Measurements from ENCODE around the gene DOCK6.

The DOCK6 gene

GRCh38 chr19:11221082-11221598, 41.2 kb downstream of the DOCK6 start:
- H3K4me1 ChIP-seq (ENCODE audit: insufficient read depth, low read length) = no peaks in the 10 kb centered on the region
- peaks cover 42% of the 10 kb centered on the region for H3K36me3 ChIP-seq (ENCODE audit: insufficient read depth, low read length)
- H3K9me3 ChIP-seq (ENCODE audit: low read length) = peaks cover 18% of the 10 kb centered on the region
- H2AFZ ChIP-seq (ENCODE audit: low read depth, low read length) = no peak overlapping the region
- no peaks in the 10 kb centered on the region for H3K27me3 ChIP-seq (ENCODE audit: insufficient read depth, low read length)
- no peak overlapping the region for H3K4me3 ChIP-seq (ENCODE audit: low read length)

GRCh38 chr19:11214387-11214786, 47.9 kb downstream of the DOCK6 start:
- Histone ChIP-seq H3K4me1 (ENCODE audit: insufficient read depth, low read length) (no peaks in the 10 kb centered on the region), H3K9me3 (ENCODE audit: low read length) (no peaks in the 10 kb centered on the region), H3K4me3 (ENCODE audit: low read length) (no peak overlapping the region), H3K36me3 (ENCODE audit: insufficient read depth, low read length) (peaks cover 28% of the 10 kb centered on the region), H3K27me3 (ENCODE audit: insufficient read depth, low read length) (no peaks in the 10 kb centered on the region), H2AFZ (ENCODE audit: low read depth, low read length) (no peak overlapping the region)

DNA sequence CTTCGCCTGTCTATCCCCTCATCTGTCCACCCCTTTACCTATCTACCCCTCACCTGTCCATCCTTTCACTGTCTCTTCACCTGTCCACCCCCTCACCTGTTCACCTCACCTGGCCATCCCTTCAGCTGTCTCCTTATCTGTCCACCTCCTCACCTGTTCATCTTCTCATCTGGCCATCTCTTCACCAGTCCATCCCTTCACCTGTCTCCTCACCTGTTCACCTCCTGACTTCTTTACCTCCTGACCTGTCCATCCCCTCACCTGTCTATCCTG, 51.7 kb downstream of the DOCK6 start:
- no peaks in the 10 kb centered on the region for H3K9me3 ChIP-seq (ENCODE audit: low read length)
- H3K4me3 ChIP-seq (ENCODE audit: low read length) = no peak overlapping the region
- no peak overlapping the region for H2AFZ ChIP-seq (ENCODE audit: low read depth, low read length)
- H3K4me1 ChIP-seq (ENCODE audit: insufficient read depth, low read length) = no peaks in the 10 kb centered on the region
- peaks cover 20% of the 10 kb centered on the region for H3K36me3 ChIP-seq (ENCODE audit: insufficient read depth, low read length)
- H3K27me3 ChIP-seq (ENCODE audit: insufficient read depth, low read length) = no peaks in the 10 kb centered on the region

- H3K27me3 ChIP-seq (ENCODE audit: insufficient read depth, low read length) = no peaks in the 10 kb centered on the region
- H3K36me3 ChIP-seq (ENCODE audit: insufficient read depth, low read length) = peaks cover 16% of the 10 kb centered on the region
- H3K4me1 ChIP-seq (ENCODE audit: insufficient read depth, low read length) = no peaks in the 10 kb centered on the region
- no peaks in the 10 kb centered on the region for H3K9me3 ChIP-seq (ENCODE audit: low read length)
- H3K4me3 ChIP-seq (ENCODE audit: low read length) = no peak overlapping the region
- H2AFZ ChIP-seq (ENCODE audit: low read depth, low read length) = no peak overlapping the region
Observed at GRCh38 chr19:11209839-11210655, 52.3 kb downstream of the DOCK6 start.

- no peak overlapping the region for H2AFZ ChIP-seq (ENCODE audit: low read depth, low read length)
- peaks cover 9% of the 10 kb centered on the region for H3K36me3 ChIP-seq (ENCODE audit: insufficient read depth, low read length)
- no peak overlapping the region for H3K4me3 ChIP-seq (ENCODE audit: low read length)
- H3K9me3 ChIP-seq (ENCODE audit: low read length) = no peaks in the 10 kb centered on the region
- no peaks in the 10 kb centered on the region for H3K4me1 ChIP-seq (ENCODE audit: insufficient read depth, low read length)
- no peaks in the 10 kb centered on the region for H3K27me3 ChIP-seq (ENCODE audit: insufficient read depth, low read length)
Observed at GRCh38 chr19:11208561-11209471, 53.5 kb downstream of the DOCK6 start.

DNA sequence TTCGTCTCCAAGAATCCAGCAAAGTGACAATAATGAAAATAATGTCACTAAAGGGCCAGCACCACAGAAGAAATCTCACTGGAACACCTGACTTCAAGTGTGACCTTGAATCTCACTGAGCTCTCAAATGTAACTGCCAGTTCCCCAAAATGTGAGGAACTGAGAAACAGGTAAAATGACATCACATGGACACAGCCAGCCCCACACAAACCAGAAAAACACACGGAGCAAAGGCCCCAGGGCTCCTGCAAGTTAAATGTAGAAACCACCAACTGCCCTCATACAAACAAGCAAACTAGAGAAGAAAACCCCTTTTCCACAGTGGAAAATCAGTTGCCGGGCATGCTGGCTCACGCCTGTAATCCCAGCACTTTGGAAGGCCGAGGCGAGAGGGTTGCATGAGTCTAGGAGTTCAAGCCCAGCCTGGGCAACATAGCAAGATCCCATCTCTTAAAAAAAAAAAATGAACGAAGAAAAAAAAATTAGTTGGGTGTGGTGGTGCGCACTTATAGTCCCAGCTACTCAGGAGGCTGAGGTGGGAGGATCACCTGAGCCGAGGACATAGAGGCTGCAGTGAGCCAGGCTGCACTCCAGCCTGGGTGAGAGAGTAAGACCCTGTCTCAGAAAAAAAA, 56.3 kb downstream of the DOCK6 start:
- Histone ChIP-seq H3K4me1 (ENCODE audit: insufficient read depth, low read length) (no peaks in the 10 kb centered on the region), H3K4me3 (ENCODE audit: low read length) (no peak overlapping the region), H2AFZ (ENCODE audit: low read depth, low read length) (no peak overlapping the region), H3K27me3 (ENCODE audit: insufficient read depth, low read length) (no peaks in the 10 kb centered on the region), H3K9me3 (ENCODE audit: low read length) (no peaks in the 10 kb centered on the region), H3K36me3 (ENCODE audit: insufficient read depth, low read length) (peaks cover 14% of the 10 kb centered on the region)

GRCh38 chr19:11204943-11205349, 57.4 kb downstream of the DOCK6 start:
- Histone ChIP-seq H2AFZ (ENCODE audit: low read depth, low read length) (no peak overlapping the region), H3K9me3 (ENCODE audit: low read length) (no peaks in the 10 kb centered on the region), H3K36me3 (ENCODE audit: insufficient read depth, low read length) (peaks cover 9% of the 10 kb centered on the region), H3K27me3 (ENCODE audit: insufficient read depth, low read length) (no peaks in the 10 kb centered on the region), H3K4me1 (ENCODE audit: insufficient read depth, low read length) (no peaks in the 10 kb centered on the region), H3K4me3 (ENCODE audit: low read length) (no peak overlapping the region)

- H3K27me3 ChIP-seq (ENCODE audit: insufficient read depth, low read length) = no peaks in the 10 kb centered on the region
Observed at GRCh38 chr19:11204076-11204602, 58.2 kb downstream of the DOCK6 start.

GRCh38 chr19:11203194-11204075, 58.9 kb downstream of the DOCK6 start:
- Histone ChIP-seq H3K4me1 (ENCODE audit: insufficient read depth, low read length) (no peaks in the 10 kb centered on the region), H3K9me3 (ENCODE audit: low read length) (no peaks in the 10 kb centered on the region), H3K36me3 (ENCODE audit: insufficient read depth, low read length) (peaks cover 11% of the 10 kb centered on the region), H3K4me3 (ENCODE audit: low read length) (no peak overlapping the region), H2AFZ (ENCODE audit: low read depth, low read length) (no peak overlapping the region), H3K27me3 (ENCODE audit: insufficient read depth, low read length) (no peaks in the 10 kb centered on the region)

More at GRCh38 chr19:11204076-11204602, 58.2 kb downstream of the DOCK6 start:
- Histone ChIP-seq H3K36me3 (ENCODE audit: insufficient read depth, low read length) (peaks cover 9% of the 10 kb centered on the region), H3K4me1 (ENCODE audit: insufficient read depth, low read length) (no peaks in the 10 kb centered on the region), H3K9me3 (ENCODE audit: low read length) (no peaks in the 10 kb centered on the region), H2AFZ (ENCODE audit: low read depth, low read length) (no peak overlapping the region), H3K4me3 (ENCODE audit: low read length) (no peak overlapping the region)

DNA sequence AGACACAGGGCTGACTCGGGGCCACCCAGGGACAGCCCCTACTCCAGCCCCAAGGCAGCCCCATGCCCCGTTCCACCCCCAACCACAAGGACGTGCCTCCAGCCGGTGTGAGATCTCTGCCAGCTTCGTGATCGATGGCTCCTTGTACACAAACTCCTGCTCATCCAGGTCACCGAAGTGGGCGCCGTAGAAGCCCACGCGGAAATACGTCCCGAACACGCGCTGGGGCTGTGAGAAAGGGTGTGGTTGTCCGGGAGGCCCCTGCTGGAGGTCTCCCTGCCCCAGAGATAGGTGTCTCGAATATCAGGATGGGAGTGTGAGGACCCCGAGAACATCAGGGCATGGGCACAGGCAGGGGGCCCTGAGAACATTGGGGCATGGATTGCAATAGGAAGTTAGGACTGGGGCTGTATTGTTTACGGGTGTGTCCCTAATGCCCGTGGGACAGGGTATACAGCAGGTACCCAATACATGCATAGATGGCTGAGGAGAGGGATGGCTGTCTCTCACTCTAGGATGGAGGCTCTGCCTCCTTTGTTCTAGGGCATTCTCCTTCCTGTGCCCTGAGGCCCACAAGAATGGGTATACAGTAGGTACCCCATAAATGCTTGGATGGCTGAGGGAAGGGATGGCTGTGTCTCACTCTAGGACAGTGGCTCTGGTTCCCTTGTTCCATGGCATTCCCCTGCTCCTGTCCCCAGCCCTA, 59.7 kb downstream of the DOCK6 start:
- no peaks in the 10 kb centered on the region for H3K27me3 ChIP-seq (ENCODE audit: insufficient read depth, low read length)
- H3K9me3 ChIP-seq (ENCODE audit: low read length) = no peaks in the 10 kb centered on the region
- H3K4me1 ChIP-seq (ENCODE audit: insufficient read depth, low read length) = no peaks in the 10 kb centered on the region
- no peak overlapping the region for H2AFZ ChIP-seq (ENCODE audit: low read depth, low read length)
- peaks cover 11% of the 10 kb centered on the region for H3K36me3 ChIP-seq (ENCODE audit: insufficient read depth, low read length)
- no peak overlapping the region for H3K4me3 ChIP-seq (ENCODE audit: low read length)

DNA sequence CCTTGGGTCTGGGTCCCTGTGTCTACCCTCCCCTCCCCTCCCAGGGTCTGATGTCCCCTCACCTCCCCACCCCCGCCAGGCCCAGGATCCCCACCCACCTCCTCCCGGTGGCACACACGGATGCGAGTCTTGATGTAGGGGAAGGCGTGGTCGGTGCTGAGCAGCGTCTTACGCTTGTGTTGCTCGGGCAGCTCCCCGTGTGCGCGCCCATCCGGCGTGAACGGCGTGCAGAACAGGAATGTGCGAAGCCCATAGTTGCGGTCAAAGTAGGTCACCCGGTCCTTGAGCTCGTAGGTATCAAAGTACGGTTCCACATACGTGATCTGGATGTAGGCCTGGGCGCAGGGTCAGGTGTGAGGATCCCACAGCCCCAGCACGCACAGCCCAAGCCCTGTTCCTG, 60.5 kb downstream of the DOCK6 start:
- H2AFZ ChIP-seq (ENCODE audit: low read depth, low read length) = no peak overlapping the region
- no peak overlapping the region for H3K4me3 ChIP-seq (ENCODE audit: low read length)
- H3K4me1 ChIP-seq (ENCODE audit: insufficient read depth, low read length) = no peaks in the 10 kb centered on the region
- H3K27me3 ChIP-seq (ENCODE audit: insufficient read depth, low read length) = no peaks in the 10 kb centered on the region
- H3K36me3 ChIP-seq (ENCODE audit: insufficient read depth, low read length) = peaks cover 11% of the 10 kb centered on the region
- H3K9me3 ChIP-seq (ENCODE audit: low read length) = no peaks in the 10 kb centered on the region

DNA sequence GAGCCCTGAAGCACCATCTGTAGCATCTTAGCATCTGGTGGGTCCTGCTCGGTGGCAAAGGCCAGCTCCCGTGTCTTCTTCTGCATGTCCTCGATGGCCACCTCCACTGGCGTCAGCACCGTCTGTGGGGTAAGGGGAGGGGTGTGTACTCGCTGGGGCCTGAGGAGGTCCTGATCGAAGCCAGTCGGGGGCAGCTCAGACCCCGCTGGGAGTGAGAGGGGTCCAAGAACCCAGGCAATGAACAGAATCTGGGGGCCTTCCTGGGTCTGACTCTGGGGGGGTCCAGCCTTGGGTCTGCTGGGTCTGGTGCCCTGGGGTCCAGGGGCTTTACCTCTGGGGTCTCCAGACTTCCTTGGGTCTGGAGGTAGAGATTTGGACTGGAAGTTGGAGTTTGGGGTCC, 61.4 kb downstream of the DOCK6 start:
- Histone ChIP-seq H3K9me3 (ENCODE audit: low read length) (no peaks in the 10 kb centered on the region), H3K36me3 (ENCODE audit: insufficient read depth, low read length) (peaks cover 11% of the 10 kb centered on the region), H3K27me3 (ENCODE audit: insufficient read depth, low read length) (no peaks in the 10 kb centered on the region), H2AFZ (ENCODE audit: low read depth, low read length) (no peak overlapping the region), H3K4me1 (ENCODE audit: insufficient read depth, low read length) (no peaks in the 10 kb centered on the region), H3K4me3 (ENCODE audit: low read length) (no peak overlapping the region)

Measured in neuron (in vitro differentiated cells).